NCI-H2029 (cell line): ENCODE data around the gene MROH9.
"Not testable (repeated sequence)": the region's sequence is repeated elsewhere in the genome, so short reads cannot be mapped to it uniquely, and the experiment has no call there.

Experiments
- DNase-seq: peaks from one replicate; lab custom pipeline; 2025; lab: John Stamatoyannopoulos, UW

Gene MROH9

DNA sequence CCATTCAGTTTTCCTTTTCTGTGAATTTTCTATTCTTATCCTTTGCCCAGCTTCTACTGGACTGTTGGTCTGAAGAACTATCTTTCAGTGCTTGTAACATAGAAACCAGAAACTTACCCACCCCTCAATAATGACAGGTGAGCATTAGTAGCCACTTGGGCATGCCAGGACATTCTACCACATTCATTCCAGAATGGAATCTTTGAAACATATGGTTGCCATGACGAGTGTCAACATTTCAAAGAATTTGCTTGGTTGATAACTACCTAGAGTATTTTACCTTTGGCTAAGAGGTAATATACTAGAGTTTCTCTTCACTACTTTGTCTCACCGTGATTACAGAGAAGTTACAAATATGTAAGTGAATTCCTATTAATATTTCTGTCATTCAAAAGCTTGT lies at the start of gene MROH9:
Gene MROH9, plus strand, starts transcription at position 304 of the 400 bp plus-strand sequence. CDS start 10,023 bp downstream, outside the sequence.
- DNase-seq = no peak

DNA sequence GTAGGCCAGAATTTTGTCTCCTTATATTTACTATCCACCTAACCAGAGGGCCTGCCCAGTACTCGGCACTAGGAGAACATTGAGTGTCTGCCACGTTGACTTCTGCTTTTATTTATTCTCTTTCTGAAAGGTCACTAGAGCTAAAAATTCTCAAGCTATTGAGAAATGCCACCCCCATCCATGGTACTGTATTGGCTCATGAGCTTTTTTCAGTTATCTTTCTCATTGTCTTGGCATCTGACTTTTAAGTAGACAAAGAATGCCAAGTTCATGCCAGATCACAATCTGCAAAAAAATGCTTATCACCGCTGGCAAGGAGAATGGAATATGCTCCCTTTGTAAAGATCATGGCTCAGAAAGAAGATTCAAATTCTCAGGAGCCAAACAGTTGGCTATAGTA lies 49.8 kb upstream of the MROH9 start:
- DNase-seq = no peak

DNA sequence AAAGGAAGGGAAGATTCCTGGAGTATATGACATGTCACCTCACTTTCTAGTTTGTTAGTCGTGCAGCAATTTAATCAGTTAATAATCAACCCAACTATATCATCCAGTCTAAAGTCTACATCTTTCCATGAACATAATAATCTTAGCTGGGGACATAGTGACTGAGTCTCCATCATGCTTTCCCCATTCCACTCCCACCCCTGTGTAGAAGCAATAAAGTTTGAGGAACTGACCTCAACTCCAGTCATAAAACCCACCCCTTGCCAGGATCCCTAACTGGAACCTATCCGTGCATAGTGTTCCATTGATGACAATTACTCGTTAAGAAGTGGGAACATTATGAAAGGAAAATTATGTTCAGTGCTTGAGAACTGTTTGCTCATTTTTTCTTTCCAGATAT lies 48.9 kb upstream of the MROH9 start:
- DNase-seq = no peak

- DNase-seq = no peak
Measured at GRCh38 chr1:170887726-170888125, 47.6 kb upstream of the MROH9 start.

DNA sequence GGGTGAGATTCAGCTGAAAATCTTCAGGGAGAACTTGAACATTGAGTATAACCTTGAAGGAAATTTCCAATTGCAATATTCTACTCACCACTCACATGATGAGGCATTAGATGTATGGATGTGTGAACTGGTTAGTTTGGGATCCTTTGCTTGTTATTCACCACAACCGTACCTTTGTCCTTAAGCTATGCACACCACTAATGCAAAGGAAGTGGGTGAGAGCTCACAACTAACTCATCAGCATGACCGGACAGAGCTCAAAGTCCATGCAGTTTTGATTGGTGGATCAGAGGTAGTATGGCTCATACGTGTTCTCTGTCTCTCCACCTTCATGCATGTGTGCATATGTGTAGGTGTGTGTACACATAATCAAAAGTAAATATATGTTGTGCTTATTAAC lies 43.5 kb upstream of the MROH9 start:
- DNase-seq = no peak

DNA sequence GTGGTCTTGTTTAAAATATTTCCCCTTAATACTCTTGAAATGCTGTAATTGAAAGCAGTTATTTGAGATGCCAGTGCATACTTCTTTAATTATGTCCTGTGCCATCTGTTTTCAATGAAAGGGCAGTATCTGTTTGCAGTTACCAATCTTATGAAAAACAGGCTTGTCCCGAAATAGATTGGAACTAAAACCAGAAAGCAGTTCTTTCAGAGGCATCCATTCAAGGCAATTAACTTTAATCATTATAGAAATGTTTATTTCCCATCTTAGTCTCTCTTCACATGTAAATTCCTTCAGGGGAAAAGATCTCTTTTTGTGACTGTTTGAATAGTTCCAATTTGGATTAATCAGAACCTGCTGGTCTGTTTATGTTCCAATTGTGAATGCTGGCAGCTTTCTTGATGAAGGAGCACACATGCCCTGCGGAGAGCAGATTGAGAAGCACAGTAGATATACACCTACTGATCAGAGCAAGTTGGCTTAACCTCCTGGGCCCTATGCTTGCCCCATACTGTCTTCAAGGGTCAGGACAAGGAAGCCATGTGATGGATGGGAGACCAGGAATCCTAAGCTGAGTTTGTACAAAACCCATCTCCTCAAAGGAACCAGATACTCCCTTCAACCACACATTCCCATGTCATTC lies 41.6 kb upstream of the MROH9 start:
- DNase-seq = no peak

- no peak for DNase-seq
Measured at GRCh38 chr1:170903961-170904360, 31.4 kb upstream of the MROH9 start.

GRCh38 chr1:170908942-170909341 lies 26.4 kb upstream of the MROH9 start:
- no peak for DNase-seq

GRCh38 chr1:170910273-170910672 lies 25.1 kb upstream of the MROH9 start:
- no peak for DNase-seq

DNA sequence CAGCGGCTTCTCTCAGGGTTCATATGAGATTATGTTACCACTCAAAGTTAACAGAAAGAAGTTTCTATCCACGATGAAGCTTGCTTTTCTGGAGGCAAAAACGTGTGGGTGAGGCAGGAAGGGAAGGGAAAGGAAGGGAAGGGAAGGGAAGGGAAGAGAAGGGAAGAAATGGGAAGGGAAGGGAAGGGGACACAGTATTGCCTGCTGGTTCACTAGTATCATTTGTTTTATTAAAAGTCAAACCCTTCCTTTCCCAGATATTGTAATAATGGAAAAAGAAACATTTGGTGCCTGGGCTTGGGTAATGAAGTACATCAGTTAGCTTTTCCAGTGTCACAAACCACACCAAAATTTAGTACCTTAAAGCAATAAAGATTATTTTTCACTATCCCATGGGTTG lies 18.0 kb upstream of the MROH9 start:
- no peak for DNase-seq

- not testable (repeated sequence) for DNase-seq
Measured at GRCh38 chr1:170924656-170925055, 10.7 kb upstream of the MROH9 start.

DNA sequence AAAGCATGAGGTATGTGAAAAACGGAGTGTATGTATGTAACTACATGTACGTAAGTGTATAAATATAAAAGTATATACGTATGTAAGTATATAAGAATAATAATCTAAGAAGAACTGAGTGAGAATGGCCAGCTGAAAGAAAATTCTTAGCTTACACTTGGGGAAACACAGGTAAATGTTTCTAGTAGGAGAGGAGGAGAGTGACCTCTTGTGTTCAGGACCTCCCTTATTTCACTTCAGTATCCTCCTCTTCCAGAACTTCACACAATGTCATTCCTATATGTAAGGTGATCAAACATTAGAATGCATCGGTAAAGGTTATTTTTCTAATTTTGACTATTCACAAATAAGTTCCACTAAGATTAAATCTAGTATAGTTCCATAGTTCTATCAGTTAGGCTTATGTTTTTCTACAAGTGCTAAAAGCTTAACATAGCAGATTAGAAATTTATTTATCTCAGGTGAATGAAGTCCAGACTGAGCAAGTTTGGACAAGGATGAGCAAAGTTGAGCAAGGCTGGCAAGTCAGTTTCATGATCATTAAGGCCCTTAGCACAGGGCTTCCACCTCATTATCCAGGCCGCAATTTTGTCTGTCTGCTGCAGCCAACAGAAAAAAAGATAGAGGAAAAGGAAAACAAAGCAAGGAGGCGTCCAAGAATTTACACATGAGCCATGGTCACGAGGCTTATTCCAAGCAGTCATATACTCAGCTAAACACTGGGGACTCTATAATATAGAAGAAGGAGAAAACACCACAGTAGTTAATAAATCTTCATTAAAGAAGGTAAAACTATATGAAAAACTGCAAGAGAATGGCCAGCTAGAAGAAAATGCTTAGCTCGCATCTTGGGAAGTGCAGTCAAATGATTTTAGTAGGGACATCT lies 7.1 kb upstream of the MROH9 start:
- no peak for DNase-seq

GRCh38 chr1:170929412-170929834 lies 5.9 kb upstream of the MROH9 start:
- no peak for DNase-seq

- peak; percentile 2 for DNase-seq
Measured at GRCh38 chr1:170929835-170930554, 5.3 kb upstream of the MROH9 start.

- no peak for DNase-seq
Measured at GRCh38 chr1:170931650-170932049, 3.7 kb upstream of the MROH9 start.

- DNase-seq = no peak
Measured at GRCh38 chr1:170932236-170932635, 3.1 kb upstream of the MROH9 start.

- no peak for DNase-seq
Measured at GRCh38 chr1:170938281-170938680, 2.9 kb downstream of the MROH9 start.

GRCh38 chr1:170939476-170939875 lies 4.1 kb downstream of the MROH9 start:
- no peak for DNase-seq

DNA sequence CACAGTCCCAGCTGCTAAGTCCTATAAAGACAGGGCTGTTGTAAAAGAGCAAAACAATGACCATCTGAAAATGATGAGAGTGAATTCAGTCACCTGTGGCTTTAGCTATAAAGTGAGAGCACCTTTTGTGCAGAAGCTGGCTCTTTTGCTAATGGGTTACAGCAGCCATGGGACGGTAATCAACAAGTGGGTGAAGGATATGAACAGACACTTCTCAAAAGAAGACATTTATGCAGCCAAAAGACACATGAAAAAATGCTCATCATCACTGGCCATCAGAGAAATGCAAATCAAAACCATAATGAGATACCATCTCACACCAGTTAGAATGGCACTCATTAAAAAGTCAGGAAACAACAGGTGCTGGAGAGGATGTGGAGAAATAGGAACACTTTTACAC lies 16.4 kb downstream of the MROH9 start:
- DNase-seq = not testable (repeated sequence)

GRCh38 chr1:170959385-170959784 lies 24.1 kb downstream of the MROH9 start:
- no peak for DNase-seq

- DNase-seq = no peak
Measured at GRCh38 chr1:170964506-170964905, 29.2 kb downstream of the MROH9 start.

DNA sequence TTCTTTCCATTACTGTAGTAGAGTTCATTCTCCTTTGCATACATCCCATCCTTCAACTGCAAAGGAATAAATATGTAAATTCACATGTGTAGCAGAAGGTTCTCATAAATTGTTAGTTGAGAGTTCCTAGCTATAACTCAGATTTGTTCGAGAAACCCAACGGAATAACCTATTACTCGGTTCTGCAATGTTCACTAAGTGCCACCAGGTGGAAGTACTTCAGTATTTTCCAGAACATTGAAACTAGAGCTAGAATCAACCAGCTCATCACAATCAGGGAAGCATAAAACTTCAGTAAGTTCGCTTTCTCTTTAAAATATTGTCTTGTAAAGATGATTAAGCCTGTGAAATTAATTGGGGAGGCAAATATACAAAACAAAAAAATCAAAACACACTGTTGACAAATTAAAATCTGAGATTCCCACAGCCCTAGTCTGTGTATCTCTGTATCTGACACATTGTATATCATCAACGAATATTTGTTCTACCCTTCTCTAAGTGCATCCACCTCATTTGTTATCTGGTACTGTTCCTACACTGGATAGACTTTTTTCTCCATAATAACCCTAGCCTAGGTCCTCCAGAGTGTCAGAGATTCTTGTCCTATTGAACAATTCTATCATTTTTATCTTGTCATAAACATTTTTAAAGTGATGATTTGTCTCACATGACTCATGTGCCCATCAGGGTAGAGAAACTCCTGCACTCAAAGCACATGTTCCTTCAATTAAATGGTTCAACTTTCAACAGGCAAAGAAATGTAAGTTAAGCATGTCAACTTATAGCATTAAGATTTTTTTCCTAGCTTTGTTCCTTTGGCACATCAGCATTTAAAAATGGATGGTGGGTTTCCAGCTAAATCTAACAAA lies 31.9 kb downstream of the MROH9 start:
- no peak for DNase-seq
